Measurements from ENCODE around the gene SERPINI2.

The SERPINI2 gene

GRCh38 chr3:167473863-167474262, at the start of gene SERPINI2:
Gene SERPINI2, minus strand, starts transcription at chr3:167474042. Its CDS starts 2,208 bp downstream, at chr3:167471834.
- DNase-seq, result no peak

- peak; percentile 86 for DNase-seq
Measured at GRCh38 chr3:167521006-167521355, 47.1 kb upstream of the SERPINI2 start.

GRCh38 chr3:167520266-167521005, 46.6 kb upstream of the SERPINI2 start:
- DNase-seq, result peak; percentile 86

- no peak for DNase-seq
Measured at GRCh38 chr3:167507954-167508353, 34.1 kb upstream of the SERPINI2 start.

DNA sequence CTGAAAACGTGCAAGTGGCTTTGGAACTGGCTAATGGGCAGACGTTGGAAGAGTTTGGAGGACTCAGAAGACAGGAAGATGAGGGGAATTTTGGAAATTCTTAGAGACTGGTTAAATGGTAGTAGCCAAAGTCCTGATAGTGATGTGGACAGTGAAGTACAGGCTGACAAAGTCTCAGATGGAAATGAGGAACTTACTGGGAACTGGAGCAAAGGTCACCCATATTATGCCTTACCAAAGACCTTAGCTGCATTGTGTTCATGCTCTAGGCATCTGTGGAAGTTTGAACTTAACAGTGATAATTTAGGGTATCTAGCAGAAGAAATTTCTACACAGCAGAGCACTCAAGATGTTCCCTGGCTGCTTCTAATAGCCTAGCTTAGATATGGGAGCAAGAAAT, 28.6 kb upstream of the SERPINI2 start:
- no peak for DNase-seq

DNA sequence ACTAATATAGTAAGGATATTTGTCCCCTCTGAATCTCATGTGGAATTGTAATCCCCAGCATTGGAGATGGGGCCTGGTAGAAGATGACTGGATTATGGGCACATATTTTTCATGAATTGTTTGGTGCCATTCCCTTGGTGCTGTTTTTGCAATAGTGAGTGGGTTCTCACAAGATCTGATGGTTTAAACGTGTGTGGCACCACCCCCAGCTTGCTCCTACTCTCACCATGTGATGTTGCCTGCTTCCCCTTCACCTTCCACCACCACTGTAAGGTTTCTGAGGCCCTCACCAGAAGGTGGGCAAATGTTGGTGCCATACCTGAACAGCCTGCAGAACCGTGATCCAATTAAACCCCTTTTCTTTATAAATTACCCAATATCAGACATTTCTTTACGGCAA, 28.1 kb upstream of the SERPINI2 start:
- no peak for DNase-seq

DNA sequence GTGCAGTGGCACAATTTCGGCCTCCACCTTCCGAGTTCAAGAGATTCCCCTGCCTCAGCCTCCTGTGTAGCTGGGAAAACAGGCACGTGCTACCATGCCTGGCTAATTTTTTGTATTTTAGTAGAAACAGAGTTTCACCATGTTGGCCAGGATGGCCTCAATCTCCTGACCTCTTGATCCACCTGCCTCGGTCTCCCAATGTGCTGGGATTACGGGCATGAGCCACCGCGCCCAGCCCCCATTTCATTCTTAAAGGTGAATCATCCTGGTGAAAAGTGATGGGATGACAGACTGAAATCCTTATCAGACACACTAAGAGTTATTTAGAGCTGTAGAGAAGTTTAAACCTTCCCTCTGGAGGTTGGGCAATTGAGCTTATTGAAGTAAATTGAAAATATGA, 24.1 kb upstream of the SERPINI2 start:
- no peak for DNase-seq

GRCh38 chr3:167493244-167493643, 19.4 kb upstream of the SERPINI2 start:
- no peak for DNase-seq

DNA sequence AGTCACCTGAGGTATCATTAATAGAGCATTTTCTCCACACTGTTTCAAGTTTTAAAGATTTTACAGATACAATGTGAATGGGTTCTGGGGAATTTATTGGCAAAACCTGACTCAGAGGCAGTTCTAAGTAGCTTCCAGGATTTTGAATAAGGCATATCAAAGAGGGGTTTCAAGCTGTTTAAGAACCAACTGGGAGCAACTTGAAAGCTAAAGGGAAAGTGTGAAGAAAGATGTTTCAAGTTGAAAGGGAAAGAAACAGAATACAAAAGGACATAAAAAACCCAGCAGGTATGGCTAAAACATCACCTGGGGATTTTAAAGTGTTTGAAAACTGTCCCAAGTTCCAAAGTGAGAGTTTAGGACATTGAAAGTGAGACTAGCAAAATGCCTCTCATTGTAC, 17.8 kb upstream of the SERPINI2 start:
- DNase-seq, result no peak

- no peak for DNase-seq
Measured at GRCh38 chr3:167489571-167489970, 15.7 kb upstream of the SERPINI2 start.

DNA sequence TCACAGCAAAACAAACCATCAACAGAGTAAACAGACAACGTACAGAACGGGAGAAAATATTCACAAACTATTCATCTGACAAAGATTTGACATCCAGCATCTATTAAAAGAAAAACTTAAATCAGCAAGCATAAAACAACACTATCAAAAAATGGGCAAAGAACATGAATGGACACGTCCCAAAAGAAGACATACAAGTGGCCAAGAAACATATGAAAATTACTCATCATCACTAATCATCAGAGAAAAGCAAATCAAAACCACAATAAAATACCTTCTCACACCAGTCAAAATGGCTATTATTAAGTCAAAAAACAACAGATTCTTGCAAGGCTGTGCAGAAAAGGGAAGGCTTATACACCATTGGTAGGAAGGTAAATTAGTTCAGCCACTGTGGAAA, 13.7 kb upstream of the SERPINI2 start:
- no peak for DNase-seq

- no peak for DNase-seq
Measured at GRCh38 chr3:167484551-167484950, 10.7 kb upstream of the SERPINI2 start.

DNA sequence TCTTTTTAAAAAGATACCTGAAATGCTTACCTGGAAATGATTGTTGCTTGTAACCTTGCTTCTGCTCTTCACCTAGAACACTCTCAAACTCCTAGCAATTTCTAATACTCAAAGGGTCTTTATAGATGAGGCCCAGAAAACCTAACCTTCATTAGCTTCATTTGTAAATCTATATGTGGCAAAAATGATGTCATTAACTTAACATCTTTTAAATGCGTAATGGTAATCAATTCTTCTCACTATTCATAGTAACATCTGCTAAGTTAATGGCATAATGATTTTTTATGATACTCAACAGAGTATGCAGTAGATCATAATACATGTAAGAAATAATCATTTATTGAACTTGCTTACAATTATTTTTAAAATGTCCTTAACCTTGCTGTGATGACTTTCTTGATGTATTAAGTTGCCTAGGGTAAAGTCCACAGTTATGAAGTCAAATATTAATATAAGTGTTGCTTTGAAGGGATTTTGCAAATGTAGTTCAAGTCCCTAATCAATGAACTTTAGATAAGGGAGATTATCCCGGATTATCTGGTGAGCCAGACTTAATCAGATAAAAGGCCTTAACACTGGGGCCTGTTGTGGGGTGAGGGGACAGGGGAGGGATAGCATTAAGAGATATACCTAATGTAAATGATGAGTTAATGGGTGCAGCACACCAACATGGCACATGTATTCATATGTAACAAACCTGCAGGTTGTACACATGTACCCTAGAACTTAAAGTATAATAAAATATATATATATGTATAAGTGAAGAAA, 10.1 kb upstream of the SERPINI2 start:
- no peak for DNase-seq

GRCh38 chr3:167481164-167481563, 7.3 kb upstream of the SERPINI2 start:
- no peak for DNase-seq

GRCh38 chr3:167480748-167481147, 6.9 kb upstream of the SERPINI2 start:
- DNase-seq, result no peak

GRCh38 chr3:167469381-167469780, 4.5 kb downstream of the SERPINI2 start:
- no peak for DNase-seq

DNA sequence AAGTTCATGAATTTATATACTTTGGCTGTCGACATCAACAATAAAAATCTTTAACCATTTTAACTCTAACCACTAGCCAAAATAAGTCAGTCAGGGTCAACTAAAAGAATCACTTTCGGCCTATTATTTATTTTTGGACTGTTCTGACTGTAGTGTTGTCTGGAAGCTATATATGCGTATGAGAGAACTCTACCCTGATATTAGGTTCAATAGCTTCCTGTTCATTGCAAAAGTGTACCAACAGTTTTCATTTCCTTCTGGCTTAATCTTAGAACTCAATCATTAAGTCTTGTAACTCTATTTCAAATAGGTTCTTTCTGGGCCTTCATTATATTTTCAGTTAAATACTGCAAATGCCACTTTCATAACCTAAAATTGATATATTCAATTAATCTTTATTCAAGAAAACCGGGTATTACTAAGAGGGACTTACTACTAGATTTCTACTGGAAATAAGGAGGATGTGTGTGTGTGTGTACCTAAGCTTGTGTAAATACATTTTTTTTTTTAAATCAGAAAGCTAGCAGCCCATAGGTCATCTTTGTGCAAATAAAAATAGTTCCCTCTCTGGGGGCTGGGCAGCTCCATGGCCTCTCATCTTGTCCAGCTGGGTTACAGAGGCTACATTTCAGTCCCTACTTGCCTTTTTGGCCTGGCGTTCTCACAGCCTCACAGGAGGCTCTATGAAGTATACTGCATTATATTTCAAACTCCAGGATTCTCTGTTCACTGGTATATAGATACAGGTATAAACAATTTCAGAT, 5.8 kb downstream of the SERPINI2 start:
- no peak for DNase-seq

DNA sequence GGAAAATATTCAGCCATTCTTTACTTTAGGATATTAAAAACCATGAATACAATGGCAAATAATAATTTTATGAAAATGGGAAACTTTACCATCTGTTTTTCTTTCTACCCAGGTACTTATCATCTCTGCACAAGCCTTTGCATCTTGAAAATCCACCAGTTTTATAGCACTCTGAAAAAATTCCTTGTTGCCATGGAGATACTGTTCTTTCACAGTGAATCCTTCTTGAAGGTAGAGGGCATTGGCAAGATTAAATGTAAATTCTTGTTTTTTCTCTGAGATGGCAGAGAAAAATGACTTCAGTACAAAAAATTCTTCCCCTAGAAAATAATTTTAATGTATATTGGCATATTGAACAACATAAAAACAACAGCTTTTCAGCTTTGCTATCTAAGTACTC, 6.9 kb downstream of the SERPINI2 start:
- DNase-seq, result no peak

GRCh38 chr3:167456157-167456799, 17.6 kb downstream of the SERPINI2 start:
- DNase-seq, result no peak

GRCh38 chr3:167453815-167454214, 20.0 kb downstream of the SERPINI2 start:
- DNase-seq, result no peak

- DNase-seq, result no peak
Measured at GRCh38 chr3:167451282-167451681, 22.6 kb downstream of the SERPINI2 start.

DNA sequence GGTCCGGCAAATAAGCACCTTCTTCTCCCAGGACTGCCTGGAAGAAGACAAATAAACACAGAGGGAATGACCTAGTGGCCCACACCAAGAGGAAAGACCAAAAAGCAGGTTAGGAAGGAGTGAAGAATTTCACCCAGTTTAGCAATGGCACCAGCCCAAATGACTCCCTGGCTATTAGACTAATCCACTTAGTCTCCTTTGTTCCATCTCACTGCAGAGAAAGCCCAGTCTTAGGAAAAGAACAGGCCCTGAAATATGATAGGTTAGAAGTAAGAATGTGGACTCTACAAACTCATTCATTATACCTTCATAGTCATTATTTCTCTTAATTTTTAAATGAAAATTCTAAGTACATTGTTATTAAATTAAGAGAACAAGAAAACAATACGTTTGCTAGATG, 23.2 kb downstream of the SERPINI2 start:
- no peak for DNase-seq

GRCh38 chr3:167450195-167450594, 23.6 kb downstream of the SERPINI2 start:
- peak; percentile 16 for DNase-seq
